GM12878 (cell line): Measurements from ENCODE around the gene CEACAM5. TPM values are rescaled to one million over a fixed set of nuclear protein-coding genes. Genes with fewer than 3 reads are reported as not detected.

Experiments used
- ATAC-seq: fragments of 200-7000 bp; cut with Tn5 transposase; 3 replicates; pipeline ENCODE4 v1.9.1; 2020; ENCODE audit warnings: mild to moderate bottlenecking, moderate library complexity
- BruUV-seq: library from RNA; stranded (reverse); fragments of 400-500 nt; replicated peaks from 2 replicates; lab custom pipeline; 2021; lab: Mats Ljungman, UMichigan
- CTCF ChIA-PET: fragments of 300-600 bp; sonication (Branson Sonifier 250); formaldehyde crosslinking; extraction: SDS; loops from one replicate; lab custom pipeline; 2021; ENCODE audit warnings: inconsistent platforms; lab: Yijun Ruan, JAX
- POLR2A ChIA-PET: fragments of 350-600 bp; formaldehyde crosslinking; extraction: SDS; loops from one replicate; lab custom pipeline; 2021; ENCODE audit warnings: inconsistent platforms; lab: Charles Lee
- RAD21 ChIA-PET: fragments of 300-600 bp; sonication (Branson Sonifier 250); formaldehyde crosslinking; loops from one replicate; lab custom pipeline; 2023; ENCODE audit warnings: antibody characterized with exemption; ENCODE audit not compliant: unreplicated experiment; lab: Charles Lee
- SMC1A ChIA-PET: fragments of 300-600 bp; sonication (Branson Sonifier 250); formaldehyde crosslinking; loops from one replicate; lab custom pipeline; 2023; ENCODE audit not compliant: unreplicated experiment, uncharacterized antibody; lab: Charles Lee
- DNase-seq: peaks from one replicate; pipeline ENCODE4 v3.0.0-alpha.2; 2011; ENCODE audit warnings: low read depth, low spot score
- FAIRE-seq: peaks from 3 replicates; lab custom pipeline; 2011; peaks lifted over from hg19 to GRCh38; lab: Jason Lieb, UNC
- H2AFZ ChIP-seq: 2 replicates; pipeline ENCODE4 v1.6.0; 2011; ENCODE audit warnings: low read depth, low read length, control low read depth; ENCODE audit not compliant: control insufficient read depth
- H3K27ac ChIP-seq: 2 replicates; pipeline ENCODE4 v1.5.1; 2011; ENCODE audit warnings: control low read depth; ENCODE audit not compliant: control insufficient read depth, insufficient read depth
- H3K27me3 ChIP-seq, 2 experiments: replicated peaks in 1 of 2; 2 replicates each; pipeline versions ENCODE4 v1.6.0 to v1.6.1; 2011; ENCODE audit warnings: low read length in 1 of 2; ENCODE audit not compliant: control insufficient read depth in 2 of 2, insufficient read depth in 2 of 2
- H3K36me3 ChIP-seq, 2 experiments: 2 replicates each; pipeline ENCODE4 v1.5.1; 2011; ENCODE audit warnings: low read length in 1 of 2; ENCODE audit not compliant: control insufficient read depth in 2 of 2, insufficient read depth in 2 of 2
- H3K4me1 ChIP-seq: 2 replicates; pipeline ENCODE4 v1.6.1; 2011; ENCODE audit warnings: mild to moderate bottlenecking, low read length, moderate library complexity, mixed read lengths; ENCODE audit not compliant: control insufficient read depth, insufficient read depth
- H3K4me2 ChIP-seq: 2 replicates; pipeline ENCODE4 v1.6.0; 2011; ENCODE audit warnings: control low read depth; ENCODE audit not compliant: control insufficient read depth, insufficient read depth
- H3K4me3 ChIP-seq: fragments of 200-600 bp; sonication (generic); 2 replicates; pipeline ENCODE4 v1.5.1; 2016
- H3K79me2 ChIP-seq: 2 replicates; pipeline ENCODE4 v1.6.0; 2011; ENCODE audit warnings: low read length; ENCODE audit not compliant: control insufficient read depth, insufficient read depth
- H3K9ac ChIP-seq: 2 replicates; pipeline ENCODE4 v1.8.0; 2011; ENCODE audit warnings: low read length, control low read depth, mixed read lengths; ENCODE audit not compliant: control insufficient read depth, insufficient read depth
- H3K9me3 ChIP-seq: replicated peaks from 3 replicates; pipeline ENCODE4 v1.5.1; 2011; ENCODE audit warnings: mild to moderate bottlenecking, low read length; ENCODE audit not compliant: control insufficient read depth, insufficient read depth
- H4K20me1 ChIP-seq: 2 replicates; pipeline ENCODE4 v1.6.0; 2011; ENCODE audit not compliant: control insufficient read depth, insufficient read depth
- ATF2 ChIP-seq: IDR thresholded peaks from 2 replicates; pipeline ENCODE4 v1.6.1; 2012; ENCODE audit warnings: low read length, inconsistent platforms
- BACH1 ChIP-seq: fragments of 450-650 bp; IDR thresholded peaks from 2 replicates; pipeline ENCODE4 v1.6.1; 2017; ENCODE audit warnings: mild to moderate bottlenecking, borderline replicate concordance
- CBFB ChIP-seq: IDR thresholded peaks from 2 replicates; pipeline ENCODE4 v1.6.1; 2016; ENCODE audit warnings: antibody characterized with exemption, low read depth
- ESRRA ChIP-seq: IDR thresholded peaks from 2 replicates; pipeline ENCODE4 v1.6.1; 2012; ENCODE audit warnings: mild to moderate bottlenecking, low read length, improper control_type of control experiment
- RUNX3 ChIP-seq: IDR thresholded peaks from 2 replicates; pipeline ENCODE4 v1.6.1; 2012; ENCODE audit warnings: low read length, inconsistent platforms
- SMAD1 ChIP-seq: fragments of 450-650 bp; IDR thresholded peaks from 2 replicates; pipeline ENCODE4 v1.6.1; 2018; ENCODE audit warnings: mild to moderate bottlenecking, low read depth; ENCODE audit not compliant: partially characterized antibody
- SMAD5 ChIP-seq: IDR thresholded peaks from 2 replicates; pipeline ENCODE4 v1.6.1; 2016; ENCODE audit warnings: antibody characterized with exemption, low read depth
- TCF3 ChIP-seq: IDR thresholded peaks from 2 replicates; pipeline ENCODE4 v1.6.1; 2012; ENCODE audit warnings: low read depth, mild to moderate bottlenecking, low read length, borderline replicate concordance; ENCODE audit not compliant: insufficient read depth
- YBX1 ChIP-seq: fragments of 450-650 bp; IDR thresholded peaks from 2 replicates; pipeline ENCODE4 v1.6.1; 2016; ENCODE audit warnings: antibody characterized with exemption
- ZNF217 ChIP-seq: fragments of 450-650 bp; IDR thresholded peaks from 2 replicates; pipeline ENCODE4 v1.6.1; 2017; ENCODE audit warnings: antibody characterized with exemption, mild to moderate bottlenecking
- ZSCAN29 ChIP-seq: fragments of 450-650 bp; IDR thresholded peaks from 2 replicates; pipeline ENCODE4 v1.6.1; 2017; ENCODE audit warnings: mild to moderate bottlenecking, moderate library complexity
- ZZZ3 ChIP-seq: IDR thresholded peaks from 2 replicates; pipeline ENCODE4 v1.6.1; 2011; ENCODE audit warnings: low read depth; ENCODE audit not compliant: control insufficient read depth, insufficient read length
- WGBS: methylation state at CpG from one replicate; pipeline ENCODE4 v1.1.6; 2016; ENCODE audit warnings: low lambda C conversion rate; ENCODE audit not compliant: insufficient replicate concordance, insufficient coverage; ENCODE audit errors: missing lambda C conversion rate; 5-methylcytosine and 5-hydroxymethylcytosine counted together
- in situ Hi-C: fragments of 300-500 bp; cut with MboI; formaldehyde crosslinking; loops from 9 replicates; pipeline ENCODE4 v1.14.3; 2018; ENCODE audit warnings: mixed read lengths
- intact Hi-C: fragments of 100-400 bp; cut with micrococcal nuclease; formaldehyde crosslinking; loops from one replicate; pipeline ENCODE4 v1.14.2; 2022; ENCODE audit not compliant: unreplicated experiment
- polyA plus RNA-seq, 11 experiments: library from polyadenylated mRNA; depleted of rRNA in 4 of 11; unstranded in 6 of 11; stranded (reverse) in 5 of 11; fragments of >200 nt; fragmentation: Nextera tagmentation in 4 of 11; fragmentation: Illumina TruSeq in 1 of 11; extraction: Ambion mirVana in 4 of 11; extraction: Trizol in 1 of 11; gene quantifications; 1 replicate in 1 of 11; 2 replicates in 10 of 11; pipeline versions ENCODE4 v1.2.1 to v1.2.3, GENCODE V29; 2011 to 2016; ENCODE audit warnings: inconsistent platforms in 2 of 11, missing spikeins in 2 of 11, low read depth in 1 of 11
- total RNA-seq, 4 experiments: library from RNA; depleted of rRNA in 3 of 4; stranded (reverse); fragments of >200 nt in 3 of 4; fragmentation: Illumina TruSeq in 1 of 4; extraction: Trizol in 1 of 4; gene quantifications; 2 replicates each; pipeline versions ENCODE4 v1.2.1 to v1.2.3, GENCODE V29; 2013 to 2021

Gene CEACAM5
- total and polyA plus RNA-seq, 10 of the 15 experiments (the other 5 are each of a cell fraction or from before 2014, with no cell fraction given) = 0.38 TPM; not detected in 9

DNA sequence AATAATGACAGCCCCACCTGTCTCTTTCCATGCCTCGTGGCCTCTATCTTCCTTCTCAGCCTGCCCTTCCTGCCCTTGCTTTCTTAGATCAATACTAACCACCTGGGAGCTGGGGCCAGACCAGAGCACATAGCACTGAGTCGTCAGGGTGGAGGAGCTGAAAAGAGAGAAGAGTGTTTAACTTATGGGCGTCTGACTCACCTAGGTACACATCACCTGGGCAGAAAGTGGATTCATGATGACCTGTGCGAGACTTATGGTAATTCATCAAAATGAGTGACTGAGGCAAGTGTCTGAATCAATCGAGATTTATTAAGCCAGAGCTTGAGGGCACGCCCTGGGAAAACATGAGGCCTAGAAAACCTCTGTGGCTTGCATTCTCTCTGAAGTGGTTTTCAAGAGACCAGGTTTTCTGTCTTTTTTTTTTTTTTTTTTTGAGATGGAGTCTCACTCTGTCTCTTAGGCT is 66.1 kb downstream of the CEACAM5 start:
- Histone ChIP-seq H3K9ac (no peak overlapping the region), H3K4me3 (no peak overlapping the region), H3K4me1 (no peaks in the 10 kb centered on the region), H3K79me2 (no peaks in the 10 kb centered on the region), H3K27me3 (no peaks in the 10 kb centered on the region; a peak in 3 of 4 replicates), H2AFZ (no peak overlapping the region), H3K9me3 (no peaks in the 10 kb centered on the region), H3K36me3 (no peaks in the 10 kb centered on the region), H3K4me2 (no peak overlapping the region), H4K20me1 (no peaks in the 10 kb centered on the region), H3K27ac (no peak overlapping the region)
- intact Hi-C loops = no loop called here
- no TSS peak for BruUV-seq
- CTCF ChIA-PET = interaction anchor here (0.9 to 2.7 kb wide), 3 partner anchors 10 to 23 kb away, joined by 3 to 19 read pairs (median 3); no protein-coding TSS in a partner anchor
- FAIRE-seq = peak; percentile 31
- POLR2A ChIA-PET = no interaction called here
- no peak for ATAC-seq
- SMC1A ChIA-PET = no interaction called here
- no peak for DNase-seq
- RAD21 ChIA-PET = no interaction called here
- WGBS = 7% methylated on average over 6 of the region's 6 CpGs
- in situ Hi-C loops = no loop called here
- TF ChIP-seq ZNF217 (no peak), RUNX3 (peak; percentile 29; the same call in 1 of the 2 replicates)

- H3K27ac ChIP-seq = no peak overlapping the region
- no peak overlapping the region for H2AFZ ChIP-seq
- no peaks in the 10 kb centered on the region for H4K20me1 ChIP-seq
- no peak for TF ChIP-seq CBFB
- no peak for TF ChIP-seq ZSCAN29
- no peak for TF ChIP-seq SMAD1
- TF ChIP-seq BACH1 = no peak
- TF ChIP-seq SMAD5 = no peak
- no peak for TF ChIP-seq TCF3
- no peak for TF ChIP-seq ATF2
- no peak for TF ChIP-seq ZZZ3
- TF ChIP-seq YBX1 = no peak
- no peak for TF ChIP-seq ESRRA
- POLR2A ChIA-PET = no interaction called here
- DNase-seq (no peak), FAIRE-seq (no peak), ATAC-seq (no peak)
- BruUV-seq = no TSS peak
- 3% methylated on average over 2 of the region's 2 CpGs for WGBS
- no peak overlapping the region for H3K4me2 ChIP-seq
- H3K9me3 ChIP-seq = no peaks in the 10 kb centered on the region
- H3K4me3 ChIP-seq = no peak overlapping the region
- intact Hi-C loops (no loop called here), in situ Hi-C loops (no loop called here)
- no peak overlapping the region for H3K9ac ChIP-seq
- H3K4me1 ChIP-seq = no peaks in the 10 kb centered on the region
- SMC1A ChIA-PET = interaction anchor here (0.9 to 1.3 kb wide), 2 partner anchors 15 to 24 kb away, joined by 3 read pairs; no protein-coding TSS in a partner anchor
- no peaks in the 10 kb centered on the region; a peak in 3 of 4 replicates for H3K27me3 ChIP-seq
- H3K36me3 ChIP-seq = no peaks in the 10 kb centered on the region
- H3K79me2 ChIP-seq = no peaks in the 10 kb centered on the region
- CTCF ChIA-PET = interaction anchor here (1.3 to 3.5 kb wide), 7 partner anchors 8 to 258 kb away, joined by 3 to 19 read pairs (median 8); no protein-coding TSS in a partner anchor
- RAD21 ChIA-PET = no interaction called here
Measured at GRCh38 chr19:41776700-41777099, 68.3 kb downstream of the CEACAM5 start.
